ENCODE measurements around the gene MYH11.

MYH11 gene

GRCh38 chr16:15777533-15778203 lies 79.2 kb downstream of the MYH11 start:
- DNase-seq (ENCODE audit: low read depth) = no peak

GRCh38 chr16:15776572-15776971 lies 80.3 kb downstream of the MYH11 start:
- DNase-seq (ENCODE audit: low read depth) = no peak

GRCh38 chr16:15775663-15776304 lies 81.0 kb downstream of the MYH11 start:
- DNase-seq (ENCODE audit: low read depth) = no peak

- no peak for DNase-seq (ENCODE audit: low read depth)
Measured at GRCh38 chr16:15775209-15775608, 81.6 kb downstream of the MYH11 start.

GRCh38 chr16:15773968-15774367 lies 82.9 kb downstream of the MYH11 start:
- DNase-seq (ENCODE audit: low read depth) = no peak

- DNase-seq (ENCODE audit: low read depth) = no peak
Measured at GRCh38 chr16:15772579-15773293, 84.1 kb downstream of the MYH11 start.

- DNase-seq (ENCODE audit: low read depth) = no peak
Measured at GRCh38 chr16:15771694-15772093, 85.1 kb downstream of the MYH11 start.

GRCh38 chr16:15770512-15770911 lies 86.3 kb downstream of the MYH11 start:
- no peak for DNase-seq (ENCODE audit: low read depth)

GRCh38 chr16:15770107-15770506 lies 86.7 kb downstream of the MYH11 start:
- DNase-seq (ENCODE audit: low read depth) = no peak

- no peak for DNase-seq (ENCODE audit: low read depth)
Measured at GRCh38 chr16:15769239-15769638, 87.6 kb downstream of the MYH11 start.

- DNase-seq (ENCODE audit: low read depth) = no peak
Measured at GRCh38 chr16:15768201-15768600, 88.6 kb downstream of the MYH11 start.

- DNase-seq (ENCODE audit: low read depth) = no peak
Measured at GRCh38 chr16:15766918-15767317, 89.9 kb downstream of the MYH11 start.

- no peak for DNase-seq (ENCODE audit: low read depth)
Measured at GRCh38 chr16:15765880-15766279, 90.9 kb downstream of the MYH11 start.

GRCh38 chr16:15765116-15765515 lies 91.7 kb downstream of the MYH11 start:
- DNase-seq (ENCODE audit: low read depth) = no peak

- DNase-seq (ENCODE audit: low read depth) = no peak
Measured at GRCh38 chr16:15764112-15764511, 92.7 kb downstream of the MYH11 start.

GRCh38 chr16:15760129-15760528 lies 96.7 kb downstream of the MYH11 start:
- DNase-seq (ENCODE audit: low read depth) = no peak

- DNase-seq (ENCODE audit: low read depth) = no peak
Measured at GRCh38 chr16:15759070-15759469, 97.8 kb downstream of the MYH11 start.

- no peak for DNase-seq (ENCODE audit: low read depth)
Measured at GRCh38 chr16:15757630-15758251, 99.1 kb downstream of the MYH11 start.

GRCh38 chr16:15757077-15757386 lies 99.8 kb downstream of the MYH11 start:
- DNase-seq (ENCODE audit: low read depth) = no peak

GRCh38 chr16:15754821-15755534 lies 101.8 kb downstream of the MYH11 start:
- DNase-seq (ENCODE audit: low read depth) = no peak

- no peak for DNase-seq (ENCODE audit: low read depth)
Measured at GRCh38 chr16:15752717-15753488, 103.9 kb downstream of the MYH11 start.

GRCh38 chr16:15751940-15752339 lies 104.9 kb downstream of the MYH11 start:
- DNase-seq (ENCODE audit: low read depth) = no peak
